ENCODE results near the gene TANGO2. TPM values are rescaled to one million over a fixed set of nuclear protein-coding genes. Genes with fewer than 3 reads are reported as not detected.

Gene TANGO2
- total RNA-seq, 2 experiments from 2014 or later, result 21.3 to 23.0 TPM

- POLR2A ChIA-PET, result no interaction called here
- CTCF ChIA-PET, result interaction anchor here (0.5 kb wide), 1 partner anchor 20 kb away, joined by 3 read pairs; no protein-coding TSS in a partner anchor
These were observed 11.2 kb upstream of the TANGO2 start for GRCh38 chr22:20009582-20010306.

- ChIA-PET POLR2A (no interaction called here), CTCF (no interaction called here)
These were observed 10.4 kb upstream of the TANGO2 start for GRCh38 chr22:20010307-20011122.

- POLR2A ChIA-PET, result no interaction called here
- CTCF ChIA-PET, result interaction anchor here (4.5 kb wide), 1 partner anchor 41 kb away, joined by 37 read pairs; no protein-coding TSS in a partner anchor
These were observed 9.6 kb upstream of the TANGO2 start for GRCh38 chr22:20011123-20011992.

GRCh38 chr22:20011993-20012740 is 8.7 kb upstream of the TANGO2 start:
- CTCF ChIA-PET, result interaction anchor here (1.1 to 4.5 kb wide), 4 partner anchors 37 to 70 kb away, joined by 3 to 37 read pairs (median 6); no protein-coding TSS in a partner anchor
- POLR2A ChIA-PET, result no interaction called here

GRCh38 chr22:20012741-20013331 is 8.1 kb upstream of the TANGO2 start:
- POLR2A ChIA-PET, result no interaction called here
- CTCF ChIA-PET, result interaction anchor here (0.9 to 4.5 kb wide), 6 partner anchors 9 to 282 kb away, joined by 3 to 37 read pairs (median 5); no protein-coding TSS in a partner anchor

GRCh38 chr22:20013382-20013871 is 7.5 kb upstream of the TANGO2 start:
- CTCF ChIA-PET, result interaction anchor here (0.6 to 4.5 kb wide), 6 partner anchors 9 to 405 kb away, joined by 3 to 37 read pairs (median 5); no protein-coding TSS in a partner anchor

GRCh38 chr22:20014526-20015186 is 6.3 kb upstream of the TANGO2 start:
- POLR2A ChIA-PET, result interaction anchor here (0.5 kb wide), 1 partner anchor 314 kb away, joined by 3 read pairs; no protein-coding TSS in a partner anchor
- CTCF ChIA-PET, result interaction anchor here (0.5 to 4.5 kb wide), 4 partner anchors 31 to 104 kb away, joined by 3 to 37 read pairs (median 4); no protein-coding TSS in a partner anchor

More at GRCh38 chr22:20013382-20013871, 7.5 kb upstream of the TANGO2 start:
- POLR2A ChIA-PET, result no interaction called here

- ChIA-PET POLR2A (interaction anchor here (0.5 kb wide), 1 partner anchor 313 kb away, joined by 3 read pairs; no protein-coding TSS in a partner anchor), CTCF (interaction anchor here (0.9 to 4.5 kb wide), 4 partner anchors 17 to 103 kb away, joined by 3 to 37 read pairs (median 4); no protein-coding TSS in a partner anchor)
These were observed 5.7 kb upstream of the TANGO2 start for GRCh38 chr22:20015187-20015625.

- ChIA-PET CTCF (interaction anchor here (0.9 to 4.5 kb wide), 5 partner anchors 18 to 102 kb away, joined by 3 to 37 read pairs (median 3); no protein-coding TSS in a partner anchor), POLR2A (no interaction called here)
These were observed 4.8 kb upstream of the TANGO2 start for GRCh38 chr22:20015971-20016733.

- CTCF ChIA-PET, result no interaction called here
- POLR2A ChIA-PET, result no interaction called here
These were observed 3.9 kb upstream of the TANGO2 start, which contains the start of gene ARVCF for GRCh38 chr22:20016734-20017621. Gene ARVCF (minus strand): TSS chr22:20016823. CDS start chr22:19990794, 26,029 bp downstream.

- ChIA-PET CTCF (no interaction called here), POLR2A (no interaction called here)
These were observed 3.3 kb upstream of the TANGO2 start for GRCh38 chr22:20017622-20017958.

- POLR2A ChIA-PET, result no interaction called here
- CTCF ChIA-PET, result interaction anchor here (1.2 kb wide), 1 partner anchor 14 kb away, joined by 3 read pairs; no protein-coding TSS in a partner anchor
These were observed 2.9 kb upstream of the TANGO2 start for GRCh38 chr22:20018001-20018400.

GRCh38 chr22:20019661-20020532 is 1.0 kb upstream of the TANGO2 start:
- POLR2A ChIA-PET, result interaction anchor here (0.6 kb wide), 1 partner anchor 79 kb away, joined by 3 read pairs; no protein-coding TSS in a partner anchor
- CTCF ChIA-PET, result interaction anchor here (0.9 kb wide), 1 partner anchor 289 kb away, joined by 3 read pairs; no protein-coding TSS in a partner anchor
